HG02870 (cell line): Measurements from ENCODE around the gene SMOC1.

Experiments used
- ATAC-seq: cut with Tn5 transposase; IDR thresholded peaks from one replicate; pipeline ENCODE4 v1.9.1; 2021; ENCODE audit warnings: mild to moderate bottlenecking, moderate library complexity; ENCODE audit not compliant: unreplicated experiment

Gene SMOC1

GRCh38 chr14:70004791-70005190 lies 125.6 kb downstream of the SMOC1 start:
- no peak for ATAC-seq

- no peak for ATAC-seq
These were observed 126.1 kb downstream of the SMOC1 start for GRCh38 chr14:70005281-70005805.

DNA sequence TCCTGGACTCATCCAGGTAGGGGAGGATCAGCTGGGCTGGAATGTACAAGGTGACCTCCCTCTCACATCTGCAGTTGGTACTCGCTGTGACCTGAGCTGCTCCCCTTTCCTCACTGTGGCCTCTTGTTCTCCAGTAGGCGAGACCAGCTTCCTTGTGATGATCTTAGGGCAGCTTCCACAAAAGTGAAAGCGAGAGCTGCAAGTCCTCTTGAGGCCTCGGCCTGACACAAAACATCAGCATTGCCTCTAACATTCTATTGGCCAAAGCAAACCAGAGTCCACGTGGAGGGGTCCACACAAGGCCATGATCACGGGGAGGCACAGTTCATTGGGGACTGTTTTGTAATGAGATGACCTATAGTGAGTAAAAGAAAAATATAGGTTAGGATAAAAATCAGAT lies 127.5 kb downstream of the SMOC1 start:
- ATAC-seq: no peak

GRCh38 chr14:70008284-70009262 lies 129.4 kb downstream of the SMOC1 start:
- no peak for ATAC-seq

- no peak for ATAC-seq
These were observed 130.7 kb downstream of the SMOC1 start for GRCh38 chr14:70009961-70010360.

DNA sequence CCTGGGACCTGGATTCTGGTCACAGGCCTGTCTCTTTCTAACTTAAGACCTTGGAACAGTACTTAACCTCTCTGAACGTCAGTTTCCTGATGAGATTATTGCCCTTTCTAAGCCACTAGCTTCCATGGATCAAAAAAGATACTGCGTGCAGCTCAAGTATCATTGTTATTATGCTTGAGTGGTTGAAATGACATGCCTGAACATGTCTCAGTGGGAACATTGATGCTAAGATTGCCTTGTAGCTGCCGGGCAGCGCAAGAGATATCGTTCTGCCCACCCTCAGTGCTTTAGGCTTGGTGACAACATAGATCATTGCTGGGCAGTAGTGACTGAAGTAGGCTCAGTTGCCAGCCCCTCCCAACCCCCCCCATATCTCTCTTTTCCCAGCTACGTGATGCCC lies 131.9 kb downstream of the SMOC1 start:
- no peak for ATAC-seq

- no peak for ATAC-seq
These were observed 132.5 kb downstream of the SMOC1 start for GRCh38 chr14:70011708-70012107.

- no peak for ATAC-seq
These were observed 134.2 kb downstream of the SMOC1 start for GRCh38 chr14:70013271-70013873.

GRCh38 chr14:70014406-70015095 lies 135.3 kb downstream of the SMOC1 start:
- ATAC-seq: no peak

- no peak for ATAC-seq
These were observed 139.0 kb downstream of the SMOC1 start for GRCh38 chr14:70018230-70018629.

- no peak for ATAC-seq
These were observed 139.5 kb downstream of the SMOC1 start for GRCh38 chr14:70018713-70019211.

GRCh38 chr14:70019695-70020094 lies 140.5 kb downstream of the SMOC1 start:
- no peak for ATAC-seq

DNA sequence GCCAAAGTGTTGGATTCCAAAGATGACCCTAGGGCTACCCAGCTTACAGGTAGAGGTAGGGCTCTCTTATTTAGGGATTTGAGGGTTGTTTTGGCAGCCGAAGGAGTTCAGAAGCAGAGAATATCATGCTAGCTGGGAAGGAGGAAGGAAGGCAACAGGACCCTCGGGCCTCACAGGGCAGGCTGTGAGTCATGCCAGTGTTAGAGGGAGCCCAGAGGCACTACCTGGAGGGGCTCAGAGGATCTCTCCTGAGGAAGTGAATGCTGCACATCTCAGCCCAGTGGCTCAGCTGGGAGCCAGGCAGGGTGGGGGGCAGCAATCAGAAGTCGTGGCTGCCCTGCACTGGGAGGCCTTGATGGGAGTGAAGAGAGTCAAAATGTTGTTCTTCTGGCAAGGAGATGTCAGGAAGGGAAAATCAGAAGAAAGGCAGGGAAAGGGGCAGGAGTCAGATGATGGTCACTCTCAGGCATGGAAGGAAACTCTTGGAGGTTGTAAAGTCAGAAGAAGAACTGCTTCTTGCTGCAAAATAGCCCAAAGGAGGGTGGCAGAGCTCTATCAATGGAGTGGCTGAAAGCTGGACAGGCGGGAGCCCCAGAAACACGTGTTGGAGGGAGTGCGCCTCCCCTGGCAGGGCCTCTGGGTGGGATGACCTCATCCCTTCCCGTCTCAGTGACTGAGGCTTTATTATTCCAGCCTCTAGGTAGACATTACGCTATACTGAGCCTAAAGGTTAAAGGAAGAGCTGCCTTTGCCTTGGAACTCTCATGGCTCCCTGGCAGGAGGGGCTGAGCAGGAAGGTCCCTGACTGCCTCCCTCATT lies 141.3 kb downstream of the SMOC1 start:
- no peak for ATAC-seq

GRCh38 chr14:70021548-70022220 lies 142.5 kb downstream of the SMOC1 start:
- no peak for ATAC-seq

- ATAC-seq: no peak
These were observed 143.7 kb downstream of the SMOC1 start for GRCh38 chr14:70022771-70023445.

GRCh38 chr14:70023871-70024270 lies 144.7 kb downstream of the SMOC1 start:
- no peak for ATAC-seq

DNA sequence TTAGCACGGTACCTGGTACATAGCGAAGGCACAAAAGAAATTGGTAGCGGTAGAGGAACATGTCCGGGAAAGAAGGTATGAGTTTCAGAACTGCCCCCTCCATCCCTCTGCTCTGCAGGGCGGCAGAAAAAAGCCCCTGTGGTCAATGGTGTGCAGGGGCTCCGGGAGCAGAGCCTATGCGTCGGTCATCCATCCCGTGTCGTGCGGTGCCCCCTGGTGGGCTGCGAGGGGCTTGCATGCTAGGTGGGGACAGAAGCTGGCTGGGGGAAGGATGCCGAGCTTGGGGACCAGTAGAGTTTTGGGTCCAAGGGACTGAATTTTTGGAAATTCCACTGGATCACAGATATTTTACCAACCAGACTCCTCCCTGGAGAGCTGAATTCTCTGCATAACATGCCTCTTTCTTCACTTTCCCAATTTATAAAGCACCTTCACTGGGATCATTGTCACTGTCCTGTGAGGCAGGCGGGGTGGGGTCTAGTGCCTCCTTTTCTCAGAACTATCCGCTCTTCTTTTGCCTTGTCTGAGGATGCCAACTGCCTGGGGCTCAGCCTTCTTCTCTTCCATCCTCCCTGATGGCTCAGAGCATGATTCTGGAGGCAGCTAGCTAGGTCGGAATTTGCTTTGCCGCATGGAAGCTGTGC lies 148.7 kb downstream of the SMOC1 start:
- no peak for ATAC-seq

GRCh38 chr14:70029296-70030132 lies 150.3 kb downstream of the SMOC1 start:
- ATAC-seq: no peak
